Endothelial cell of umbilical vein (primary cell): ENCODE data around the gene CMTM7. TPM values are rescaled to one million over a fixed set of nuclear protein-coding genes. Genes with fewer than 3 reads are reported as not detected.

Experiments
- BruUV-seq: library from RNA; stranded (reverse); fragments of 400-500 nt; replicated peaks from 2 replicates; lab custom pipeline; 2021; lab: Mats Ljungman, UMichigan
- CTCF ChIA-PET: fragments of 300-600, 350-600 bp; sonication (Branson Sonifier 250); formaldehyde crosslinking; loops from one replicate; lab custom pipeline; 2021; ENCODE audit warnings: antibody characterized with exemption, inconsistent platforms; lab: Charles Lee
- POLR2A ChIA-PET: fragments of 300-600, 350-600 bp; sonication (Branson Sonifier 250); formaldehyde crosslinking; loops from one replicate; lab custom pipeline; 2021; ENCODE audit warnings: antibody characterized with exemption, inconsistent platforms; lab: Charles Lee
- DNase-seq: peaks from one replicate; pipeline ENCODE4 v3.0.0-alpha.2; 2011; ENCODE audit warnings: low read depth, low spot score
- FAIRE-seq: peaks from 2 replicates; lab custom pipeline; 2011; peaks lifted over from hg19 to GRCh38; lab: Jason Lieb, UNC
- H2AFZ ChIP-seq: 2 replicates; pipeline ENCODE4 v1.6.0; 2012; ENCODE audit warnings: low read depth, low read length, control low read depth, inconsistent platforms
- H3K27ac ChIP-seq: 2 replicates; pipeline ENCODE4 v1.5.1; 2011; ENCODE audit warnings: low read depth, mild to moderate bottlenecking, control low read depth, low read length, moderate library complexity; ENCODE audit not compliant: insufficient read depth
- H3K27me3 ChIP-seq, 2 experiments: 2 replicates each; pipeline versions ENCODE4 v1.6.0 to v1.6.1; 2011; ENCODE audit warnings: low read length in 2 of 2, mixed read lengths in 1 of 2; ENCODE audit not compliant: control insufficient read depth in 2 of 2, insufficient read depth in 2 of 2
- H3K36me3 ChIP-seq, 2 experiments: 2 replicates in 1 of 2; 3 replicates in 1 of 2; pipeline ENCODE4 v1.5.1; 2011; ENCODE audit warnings: low read length in 2 of 2, mild to moderate bottlenecking in 1 of 2, moderate library complexity in 1 of 2; ENCODE audit not compliant: control insufficient read depth in 2 of 2, insufficient read depth in 2 of 2; ENCODE audit errors: extremely low read depth in 1 of 2
- H3K4me1 ChIP-seq: 3 replicates; pipeline ENCODE4 v1.5.1; 2011; ENCODE audit warnings: mild to moderate bottlenecking, low read length; ENCODE audit not compliant: control insufficient read depth, insufficient read depth; ENCODE audit errors: extremely low read depth
- H3K4me2 ChIP-seq: 2 replicates; pipeline ENCODE4 v1.6.1; 2011; ENCODE audit warnings: low read length, control low read depth, mixed read lengths; ENCODE audit not compliant: insufficient read depth
- H3K4me3 ChIP-seq, 3 experiments: fragments of 200-600 bp in 1 of 3; sonication (generic), shearing (Covaris generic) in 1 of 3; replicated peaks in 1 of 3; 2 replicates each; pipeline ENCODE4 v1.5.1; 2011 to 2016; ENCODE audit warnings: control low read depth in 3 of 3, low read length in 3 of 3, mild to moderate bottlenecking in 2 of 3, inconsistent platforms in 1 of 3, low read depth in 1 of 3, moderate library complexity in 1 of 3; ENCODE audit not compliant: insufficient read depth in 1 of 3
- H3K79me2 ChIP-seq: 2 replicates; pipeline ENCODE4 v1.6.0; 2012; ENCODE audit warnings: low read length, inconsistent platforms; ENCODE audit not compliant: control insufficient read depth, insufficient read depth
- H3K9ac ChIP-seq: replicated peaks from 2 replicates; pipeline ENCODE3; 2011; ENCODE audit warnings: low read length, control low read depth; ENCODE audit not compliant: insufficient read depth; ENCODE audit errors: extremely low read depth
- H3K9me1 ChIP-seq: replicated peaks from 3 replicates; pipeline ENCODE4 v1.6.0; 2011; ENCODE audit warnings: mild to moderate bottlenecking, low read length; ENCODE audit not compliant: control insufficient read depth, insufficient read depth; ENCODE audit errors: extremely low read depth
- H3K9me3 ChIP-seq: replicated peaks from 2 replicates; pipeline ENCODE4 v1.5.1; 2012; ENCODE audit warnings: low read length, inconsistent platforms; ENCODE audit not compliant: control insufficient read depth, insufficient read depth
- H4K20me1 ChIP-seq: replicated peaks from 2 replicates; pipeline ENCODE3; 2011; ENCODE audit warnings: mild to moderate bottlenecking, low read length; ENCODE audit not compliant: control insufficient read depth, insufficient read depth; ENCODE audit errors: extremely low read depth
- CTCF ChIP-seq, 2 donors: IDR thresholded peaks; 1 replicate in 1 of 2; 2 replicates in 1 of 2; pipeline ENCODE4 v1.5.1; 2011; ENCODE audit warnings: low read length in 2 of 2, mild to moderate bottlenecking in 2 of 2, moderate library complexity in 2 of 2, control low read depth in 1 of 2, inconsistent platforms in 1 of 2, low read depth in 1 of 2; ENCODE audit not compliant: insufficient read depth in 1 of 2; ENCODE audit errors: extremely low read depth in 1 of 2
- EZH2 ChIP-seq: IDR thresholded peaks from 2 replicates; pipeline ENCODE4 v1.6.1; 2012; ENCODE audit warnings: borderline replicate concordance, low read depth, mild to moderate bottlenecking, moderate library complexity, low read length, inconsistent platforms; ENCODE audit not compliant: severe bottlenecking
- FOS ChIP-seq: IDR thresholded peaks from 2 replicates; pipeline ENCODE4 v1.6.1; 2011; ENCODE audit warnings: mild to moderate bottlenecking, low read length, moderate library complexity, borderline replicate concordance; ENCODE audit not compliant: insufficient read depth
- GATA2 ChIP-seq: IDR thresholded peaks from 2 replicates; pipeline ENCODE4 v1.7.0; 2011; ENCODE audit warnings: low read depth, mild to moderate bottlenecking, moderate library complexity, mixed read lengths, low read length; ENCODE audit not compliant: insufficient read length, insufficient read depth
- JUN ChIP-seq: IDR thresholded peaks from 2 replicates; pipeline ENCODE4 v1.6.1; 2011; ENCODE audit warnings: borderline replicate concordance, low read depth; ENCODE audit not compliant: insufficient read length, insufficient read depth
- MAX ChIP-seq: IDR thresholded peaks from 2 replicates; pipeline ENCODE4 v1.6.1; 2011; ENCODE audit not compliant: insufficient read depth, insufficient read length
- MYC ChIP-seq: IDR thresholded peaks from one replicate; pipeline ENCODE4 v1.6.1; 2011; ENCODE audit warnings: mild to moderate bottlenecking, low read depth, low read length
- POLR2A ChIP-seq: IDR thresholded peaks from 2 replicates; pipeline ENCODE4 v1.6.1; 2012; ENCODE audit warnings: low read depth, mild to moderate bottlenecking, control low read depth, low read length
- POLR2AphosphoS5 ChIP-seq: IDR thresholded peaks from 2 replicates; pipeline ENCODE4 v1.6.1; 2012; ENCODE audit warnings: low read depth, mild to moderate bottlenecking, control low read depth, low read length, moderate library complexity; ENCODE audit not compliant: insufficient read depth
- dilution Hi-C: fragments of 300-500 bp; cut with MboI; formaldehyde crosslinking; loops from one replicate; pipeline ENCODE4 v1.15.0; 2019; ENCODE audit warnings: low sequenced_read_pairs; ENCODE audit not compliant: extremely low pct_ligation_motif_present
- intact Hi-C: fragments of 100-400 bp; cut with micrococcal nuclease; formaldehyde crosslinking; loops from one replicate; pipeline ENCODE4 v1.10.0; 2022
- polyA plus RNA-seq, 4 experiments: library from polyadenylated mRNA; depleted of rRNA in 3 of 4; stranded (reverse) in 3 of 4; unstranded in 1 of 4; fragments of >200 nt; gene quantifications; 2 replicates each; pipeline versions ENCODE4 v1.2.1 to v1.2.3, GENCODE V29; 2011 to 2012; ENCODE audit warnings: missing spikeins in 1 of 4
- total RNA-seq: library from RNA; stranded (reverse); gene quantifications from 2 replicates; pipeline ENCODE4 v1.2.3, GENCODE V29; 2021

The CMTM7 gene
- total and polyA plus RNA-seq, 2 donors (not counting 3 experiments of a cell fraction or from before 2014, with no cell fraction given) = 44.7 to 88.5 TPM

GRCh38 chr3:32480604-32481003 lies 89.0 kb downstream of the CMTM7 start:
- FAIRE-seq = no peak
- dilution Hi-C loops (no loop called here), intact Hi-C loops (no loop called here)

More at GRCh38 chr3:32480604-32481003, 89.0 kb downstream of the CMTM7 start:
- no peak overlapping the region for H3K4me2 ChIP-seq
- no peaks in the 10 kb centered on the region for H3K27me3 ChIP-seq
- H3K4me3 ChIP-seq = no peak overlapping the region
- no peaks in the 10 kb centered on the region for H3K9me3 ChIP-seq
- POLR2A ChIA-PET = no interaction called here
- no peaks in the 10 kb centered on the region for H3K79me2 ChIP-seq
- BruUV-seq = no TSS peak
- H3K36me3 ChIP-seq = peaks cover 0 to 3% of the 10 kb centered on the region in 2 experiments
- H3K9me1 ChIP-seq = no peaks in the 10 kb centered on the region
- TF ChIP-seq MYC = no peak
- TF ChIP-seq POLR2AphosphoS5 = no peak
- TF ChIP-seq FOS = no peak
- TF ChIP-seq JUN = no peak
- TF ChIP-seq CTCF (IDR thresholded peaks at IDR 0.05; ENCODE audit: extremely low read depth in 1 of 2, insufficient read depth in 1 of 2, low read depth in 1 of 2, low read length in 2 of 2) = no peak
- no peak for TF ChIP-seq MAX
- TF ChIP-seq GATA2 = no peak
- no peak for TF ChIP-seq POLR2A
- TF ChIP-seq EZH2 = no peak
- no peak for DNase-seq
- H3K9ac ChIP-seq = no peak overlapping the region
- H3K4me1 ChIP-seq = no peaks in the 10 kb centered on the region
- H2AFZ ChIP-seq = no peak overlapping the region
- CTCF ChIA-PET = interaction anchor here (0.9 to 1.7 kb wide), 2 partner anchors 13 to 105 kb away, joined by 3 to 4 read pairs; no protein-coding TSS in a partner anchor
- H4K20me1 ChIP-seq = no peaks in the 10 kb centered on the region
- H3K27ac ChIP-seq = no peak overlapping the region
